GM19324 (cell line): ENCODE measurements around the gene CISH.

ENCODE experiments used
- ATAC-seq: cut with Tn5 transposase; IDR thresholded peaks from one replicate; pipeline ENCODE4 v1.9.1; 2021; ENCODE audit warnings: mild to moderate bottlenecking, moderate library complexity; ENCODE audit not compliant: unreplicated experiment, low FRiP score

CISH gene

DNA sequence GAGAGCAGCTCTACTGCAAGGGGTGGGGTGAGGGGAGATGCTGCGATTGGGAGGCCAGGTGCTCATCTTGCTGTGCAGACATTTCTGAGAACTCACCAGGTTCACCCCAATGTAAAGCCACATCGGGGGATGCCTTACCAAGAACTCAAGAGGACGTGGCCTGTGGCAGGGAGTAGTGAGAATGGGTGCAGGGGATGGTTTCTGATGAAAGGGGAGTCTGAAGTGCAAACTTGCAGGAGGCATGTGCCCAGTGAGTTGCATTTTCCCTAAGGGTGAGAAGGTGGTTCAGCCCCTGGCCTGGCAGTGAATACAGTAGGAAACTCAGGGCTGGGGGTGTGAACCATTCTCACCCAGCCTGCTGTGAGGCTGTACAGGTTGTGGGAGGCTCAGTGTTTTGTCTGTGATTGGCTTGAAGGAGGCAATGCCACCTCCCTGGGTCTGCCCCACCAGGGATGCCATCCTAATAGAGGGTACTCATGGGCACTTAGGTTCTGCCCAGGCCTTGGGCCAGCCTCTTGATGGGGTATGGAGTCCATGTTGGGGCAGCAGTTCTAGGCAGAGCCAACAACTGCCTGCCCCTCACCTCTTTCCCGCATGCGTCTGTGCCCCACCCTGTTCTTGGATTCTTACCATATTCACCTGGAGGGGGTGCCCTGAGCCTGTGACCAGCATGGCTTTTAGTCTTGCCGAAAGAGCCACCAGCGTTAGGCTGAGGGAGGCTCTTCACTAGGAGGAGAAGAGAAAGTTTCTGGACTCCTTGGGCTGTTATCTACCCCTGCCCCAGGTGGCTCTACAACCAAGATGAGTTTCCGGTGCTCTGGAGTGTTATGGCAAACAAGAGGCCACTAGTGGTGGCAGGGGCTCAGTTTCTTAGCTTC, 37.8 kb downstream of the CISH start:
- no peak for ATAC-seq

DNA sequence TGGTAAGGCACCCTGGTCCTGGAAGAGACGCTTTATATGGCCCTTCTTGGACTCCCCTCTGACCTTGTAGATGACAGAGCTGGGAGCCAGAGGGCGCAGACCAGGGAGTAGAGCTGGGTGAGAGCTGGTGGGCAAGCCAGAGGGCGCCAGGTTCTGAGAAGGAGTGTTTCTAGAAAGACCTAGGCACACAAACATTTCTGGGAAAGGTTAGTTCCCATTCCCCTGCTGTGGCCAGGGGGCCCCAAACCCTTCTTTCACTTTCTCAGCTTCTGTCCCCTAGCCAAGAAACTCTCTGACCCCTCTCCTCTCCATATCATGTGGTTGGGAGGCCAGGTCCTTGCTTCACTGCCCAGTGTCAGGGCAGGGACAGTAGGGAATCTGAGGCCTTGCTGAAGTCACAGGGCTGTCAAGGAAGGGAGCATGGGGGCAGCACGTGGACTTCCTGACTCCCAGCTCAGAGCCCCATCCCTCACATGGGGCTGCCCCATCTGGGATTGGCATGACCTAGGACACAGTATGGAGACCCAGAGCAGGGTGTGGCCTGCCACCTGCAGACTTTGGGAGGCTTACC, 38.7 kb downstream of the CISH start:
- ATAC-seq = no peak

DNA sequence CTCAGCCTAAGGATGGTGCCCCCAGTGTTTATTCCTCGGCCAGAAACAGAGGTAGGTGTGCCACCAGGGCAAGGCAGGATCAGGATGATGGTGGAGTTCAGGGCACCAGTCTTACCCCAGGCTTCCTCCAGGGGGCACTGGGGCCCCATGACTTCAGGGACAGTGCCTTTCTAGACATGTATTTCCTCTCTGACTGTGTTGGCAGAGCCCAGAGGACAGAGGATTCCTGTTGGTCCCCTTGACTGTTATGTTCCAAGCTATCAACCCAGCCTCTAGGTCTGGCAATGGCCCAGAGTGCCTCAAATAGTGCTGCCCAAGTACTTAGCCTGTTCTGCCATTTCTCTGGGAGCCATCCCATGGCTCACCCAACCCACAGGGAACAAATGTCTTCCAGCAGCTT, 39.4 kb downstream of the CISH start:
- ATAC-seq = no peak

DNA sequence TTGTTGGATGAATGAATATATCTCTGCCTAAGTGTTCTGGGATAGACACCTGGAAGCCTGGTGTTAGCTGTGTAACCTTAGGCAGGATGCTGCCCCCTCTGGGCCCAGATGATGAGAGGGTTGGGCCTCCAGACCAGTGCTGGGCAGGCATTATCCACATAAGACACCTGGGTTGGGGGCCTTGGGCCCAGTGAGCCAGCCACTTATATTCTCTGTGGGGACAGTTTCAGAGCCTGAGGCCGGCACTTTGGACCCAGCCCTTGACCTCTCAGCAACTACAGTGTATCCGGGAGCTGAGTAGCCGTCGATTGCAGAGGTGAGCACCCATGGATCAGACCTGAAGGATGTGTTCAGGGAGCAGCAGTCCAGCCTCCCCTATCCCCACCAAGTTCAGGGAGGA, 40.1 kb downstream of the CISH start:
- ATAC-seq = no peak

DNA sequence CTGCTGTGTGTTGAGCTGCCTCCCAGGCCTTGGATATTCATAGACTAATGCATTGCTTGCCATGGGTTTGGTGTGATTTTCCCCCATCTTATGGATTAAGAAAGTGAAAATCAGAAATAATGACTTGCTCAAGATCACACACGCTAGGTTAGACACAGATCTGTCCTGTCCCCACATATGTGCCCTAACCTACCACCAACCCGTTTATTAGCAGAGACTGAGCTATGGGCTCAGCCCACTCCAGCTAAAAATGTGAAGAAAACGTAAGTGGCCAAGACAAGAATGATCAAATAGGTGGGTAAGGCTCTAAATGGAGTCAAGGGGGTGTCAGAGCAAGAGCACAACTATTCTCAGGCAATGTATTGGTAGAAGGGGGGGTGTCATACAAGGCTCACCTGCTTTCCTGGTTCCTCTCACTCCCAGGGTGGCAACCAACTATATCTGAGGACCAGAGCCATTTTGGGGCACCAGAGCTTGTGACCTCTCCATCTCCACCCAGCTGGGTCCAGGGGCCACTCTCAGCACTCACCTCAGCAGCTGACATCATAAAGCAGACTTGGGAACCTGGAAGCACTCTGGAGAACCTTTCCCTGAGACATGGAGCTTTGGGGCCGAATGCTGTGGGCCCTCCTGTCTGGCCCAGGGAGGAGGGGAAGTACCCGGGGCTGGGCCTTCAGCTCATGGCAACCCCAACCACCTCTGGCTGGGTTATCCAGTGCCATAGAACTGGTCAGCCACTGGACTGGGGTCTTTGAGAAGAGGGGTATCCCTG, 40.9 kb downstream of the CISH start:
- no peak for ATAC-seq

DNA sequence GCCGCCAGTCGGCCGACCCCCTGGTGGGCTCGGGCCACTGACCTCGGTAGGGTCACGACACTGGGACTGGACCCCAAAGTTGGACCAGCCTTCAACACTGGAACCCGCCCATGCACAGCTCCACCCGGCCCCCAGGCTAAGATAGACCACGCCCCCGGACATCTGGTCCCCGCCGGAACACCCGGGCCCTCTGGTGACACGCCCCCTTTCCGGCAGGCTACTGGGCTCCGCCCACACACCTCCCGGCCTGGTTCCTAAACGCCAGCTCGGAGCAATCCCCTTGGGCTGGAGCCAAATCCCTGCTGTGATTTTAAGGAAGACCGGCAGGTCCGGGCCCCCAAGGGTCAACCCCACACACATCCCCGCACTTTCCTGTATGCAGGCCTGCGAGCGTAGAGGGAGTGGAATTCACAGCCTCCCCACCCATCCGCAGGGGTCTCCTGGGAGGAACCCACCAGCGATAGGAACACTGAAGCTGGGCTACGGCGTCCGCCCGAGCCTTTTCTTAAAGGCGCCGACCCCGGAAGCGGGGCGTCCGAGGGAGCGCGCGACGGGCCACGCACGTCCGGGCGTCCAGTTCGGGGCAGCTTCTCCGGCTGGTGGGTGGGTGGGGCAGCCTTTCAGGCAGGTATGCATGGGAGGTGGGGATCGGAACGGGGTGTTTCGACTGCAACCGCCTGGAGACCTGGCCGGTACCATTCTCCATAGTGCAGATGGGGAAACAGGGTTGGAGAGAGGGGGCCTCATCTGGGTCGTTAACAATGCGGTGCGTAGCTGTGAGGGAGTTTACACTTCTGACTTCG, 42.4 kb downstream of the CISH start, which contains the start of gene HEMK1:
Gene HEMK1, plus strand, starts transcription at position 576 of the 803 bp plus-strand sequence. CDS start 1,583 bp downstream, outside the sequence.
- peak; percentile 70 for ATAC-seq

DNA sequence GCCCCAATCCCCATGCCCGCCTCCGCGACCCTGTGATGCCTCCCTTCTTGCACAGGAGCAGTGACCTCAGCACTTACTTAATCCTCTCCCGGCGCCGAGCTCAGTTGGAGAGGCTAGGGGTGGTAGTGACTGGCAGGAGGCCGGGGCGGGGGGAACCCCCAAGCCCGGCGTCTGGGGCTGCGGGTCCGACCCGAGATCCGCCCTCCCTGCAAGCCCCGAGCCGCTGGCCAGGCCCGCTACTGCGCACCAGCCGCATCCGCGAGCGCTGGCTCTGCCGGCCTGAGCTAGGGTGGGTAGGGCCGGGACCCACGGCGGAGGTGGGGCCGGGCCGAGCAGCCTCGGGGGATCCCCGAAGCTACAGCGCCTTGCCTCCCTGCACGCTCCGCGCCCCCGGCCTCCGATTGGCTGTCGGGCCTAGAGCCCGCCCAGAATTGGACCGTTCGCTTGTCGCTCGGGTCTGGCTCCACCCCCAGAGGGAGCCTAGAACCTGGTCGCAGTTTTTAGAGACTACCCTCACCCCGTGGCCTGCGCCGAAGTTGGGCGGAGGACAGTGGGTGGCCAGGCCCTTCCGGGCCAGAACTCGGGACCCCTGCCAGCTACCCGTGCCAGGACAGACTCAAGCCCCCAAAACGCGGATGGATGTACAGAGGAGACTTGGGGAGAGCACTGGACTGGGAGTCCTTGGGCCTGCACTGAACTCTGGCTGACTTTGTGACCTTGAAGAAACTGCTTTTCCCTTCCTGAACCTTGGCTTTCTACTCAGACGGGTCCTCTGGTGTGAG, 44.0 kb downstream of the CISH start, which contains the start of gene C3orf18:
Gene C3orf18, minus strand, starts transcription at position 362 of the 782 bp plus-strand sequence. CDS start 2,048 bp downstream, outside the sequence.
- peak; percentile 77 for ATAC-seq

DNA sequence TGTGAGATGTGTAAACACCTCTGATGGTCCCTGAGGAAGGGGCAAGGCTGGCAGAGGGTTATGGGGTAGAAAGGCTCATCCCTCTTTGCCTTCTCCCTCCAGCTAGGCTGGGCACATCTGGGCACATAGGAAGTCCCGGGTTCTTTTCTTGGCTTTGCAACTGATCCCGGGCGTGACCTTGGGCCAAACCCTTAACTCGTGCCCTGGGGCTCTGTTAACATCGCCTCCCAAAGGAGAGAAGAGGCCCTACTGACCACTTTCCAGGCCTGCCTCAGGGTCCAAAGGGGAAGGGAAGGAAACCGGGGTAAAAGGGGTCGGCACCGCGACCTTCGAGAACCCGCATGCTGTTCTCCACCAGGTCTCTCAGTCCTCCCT, 44.6 kb downstream of the CISH start:
- ATAC-seq = no peak

DNA sequence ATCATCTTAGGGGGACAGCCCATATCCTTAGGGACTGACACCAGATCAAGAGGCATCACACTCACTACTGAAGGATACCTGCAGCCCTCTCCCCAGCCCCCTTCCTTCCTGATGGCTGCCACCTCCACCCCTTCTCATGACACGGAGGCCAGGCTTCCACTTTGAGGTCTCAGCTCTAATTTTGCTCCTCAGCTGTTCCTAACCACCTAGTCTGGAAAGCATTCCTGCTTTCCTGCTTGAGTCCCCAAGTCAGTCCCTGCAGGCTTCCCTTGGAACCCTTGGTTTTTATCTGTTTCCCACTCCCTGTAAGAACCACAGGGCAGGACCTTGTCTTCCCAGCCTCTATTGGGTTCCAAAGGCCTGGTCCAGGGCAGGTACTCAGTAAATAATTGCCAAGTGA, 47.3 kb downstream of the CISH start:
- no peak for ATAC-seq

DNA sequence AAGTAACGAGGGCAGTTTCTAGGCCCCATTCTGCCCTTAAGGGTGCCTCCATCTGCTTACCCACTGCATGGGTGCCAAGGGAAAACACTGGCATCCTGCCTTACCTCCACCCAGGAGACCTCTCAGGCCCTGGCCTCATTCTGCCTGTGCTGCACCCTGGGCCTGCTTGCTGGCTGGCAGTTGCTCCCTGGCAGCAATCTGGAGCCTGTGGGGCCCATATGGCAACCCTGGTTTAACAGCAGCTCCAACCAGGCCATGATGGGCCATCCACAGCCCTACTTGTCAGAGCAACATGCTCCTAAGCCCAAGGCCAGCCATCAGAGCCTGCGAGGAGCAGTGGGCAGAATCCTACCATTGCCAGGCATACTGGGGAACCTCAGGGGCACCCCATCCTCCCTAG, 47.7 kb downstream of the CISH start:
- no peak for ATAC-seq

DNA sequence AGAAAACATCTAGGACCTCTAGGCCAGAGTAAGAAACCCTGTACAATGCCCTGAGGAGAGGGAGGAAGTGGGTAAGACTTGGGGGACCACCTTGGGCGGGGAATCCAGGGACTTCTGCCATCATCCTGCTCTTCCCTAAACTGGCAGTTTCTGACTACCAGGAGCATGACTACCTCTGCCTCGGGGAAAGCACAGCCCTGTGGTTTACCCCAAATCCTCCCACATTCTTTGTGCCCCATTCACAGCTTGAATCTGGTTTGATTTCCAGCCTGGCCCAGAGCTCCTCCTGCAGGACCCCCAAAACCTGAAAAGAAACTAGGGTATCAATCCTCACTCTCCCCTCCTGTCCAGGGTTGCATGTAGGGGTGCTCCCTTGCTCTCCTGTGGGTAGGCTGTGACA, 48.7 kb downstream of the CISH start:
- no peak for ATAC-seq

DNA sequence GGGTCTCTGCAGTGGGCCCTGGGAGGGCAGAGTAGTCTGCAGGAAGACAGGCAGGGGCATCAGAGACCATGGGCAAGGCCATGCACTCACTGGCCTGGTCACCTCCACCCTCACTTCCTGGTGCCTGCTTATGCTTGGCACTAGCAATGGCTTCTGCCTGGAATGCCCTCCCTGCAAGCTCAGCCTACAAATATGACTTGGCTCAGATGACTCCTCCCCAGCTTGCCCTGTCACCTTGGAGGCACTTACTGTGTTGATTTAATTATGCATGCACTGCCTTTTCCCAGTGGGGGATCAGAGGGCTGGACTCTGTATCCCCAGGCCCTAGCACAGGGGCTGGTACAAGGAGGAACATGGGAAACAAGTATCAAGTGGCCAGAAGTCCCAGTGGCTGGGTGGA, 51.9 kb downstream of the CISH start:
- no peak for ATAC-seq

DNA sequence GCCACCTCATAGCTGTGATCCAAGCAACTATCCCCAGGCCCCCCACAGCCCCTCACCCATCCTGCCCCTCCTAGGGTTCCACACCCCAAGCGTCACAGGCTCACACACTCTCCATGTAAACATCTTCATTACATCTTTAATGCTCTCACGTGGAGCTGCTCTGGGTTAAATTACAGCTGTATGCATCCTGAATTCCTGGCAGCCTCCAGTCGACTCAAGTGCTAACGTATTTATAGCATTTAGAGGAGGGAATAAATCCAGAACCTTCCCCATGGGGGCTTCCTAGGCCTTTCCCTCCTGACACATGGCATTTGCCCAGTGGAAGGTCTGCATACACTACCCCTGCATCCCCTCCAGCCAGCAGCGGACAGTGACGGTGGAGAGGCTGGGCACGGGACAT, 53.7 kb downstream of the CISH start:
- ATAC-seq = no peak

DNA sequence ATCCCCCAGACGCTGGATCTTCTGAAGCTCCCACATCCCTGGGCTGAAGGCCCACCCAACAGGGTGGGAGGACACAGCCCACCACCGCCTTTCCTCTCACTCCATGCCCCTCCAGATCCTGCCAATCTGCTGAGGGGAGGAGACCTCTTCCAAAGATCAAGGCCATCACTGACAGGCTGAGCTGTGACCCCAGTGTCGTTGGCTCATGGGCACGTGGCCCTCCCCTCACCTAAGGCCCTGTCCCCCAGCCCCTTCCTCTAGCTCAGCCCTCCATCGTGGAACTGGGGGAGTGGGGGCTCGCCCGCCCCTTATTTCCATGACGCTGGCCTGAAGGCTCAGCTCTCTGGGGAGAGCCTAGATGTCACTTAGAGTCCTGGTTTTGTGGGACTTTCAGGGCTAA, 54.5 kb downstream of the CISH start:
- no peak for ATAC-seq
